ENCODE data around the gene COX17. TPM values are rescaled to one million over a fixed set of nuclear protein-coding genes. Genes with fewer than 3 reads are reported as not detected.

Gene COX17
- total and polyA plus RNA-seq, 9 of the 15 experiments (the other 6 are each of a cell fraction or from before 2014, with no cell fraction given), result 29.1 to 167 (median 60.6) TPM

DNA sequence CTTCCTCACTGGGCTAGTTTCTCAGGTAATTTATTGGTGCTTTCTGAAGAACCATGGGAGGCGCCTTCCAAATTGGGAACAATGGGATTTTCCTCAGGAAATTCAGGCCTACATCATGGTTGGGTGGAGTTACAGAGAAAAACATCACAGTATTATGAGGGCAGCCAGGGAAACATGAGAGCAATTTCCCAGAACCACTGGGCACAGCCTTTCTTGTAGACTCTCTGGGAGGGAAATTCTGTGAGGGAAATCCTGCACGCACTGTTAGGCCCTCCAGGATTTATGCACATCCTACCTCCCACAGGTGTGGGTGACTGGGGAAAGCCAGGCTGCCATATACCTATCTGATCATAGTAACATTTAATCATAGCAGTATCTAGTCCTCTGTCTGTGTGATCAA, 30.0 kb downstream of the COX17 start (continued):
- TF ChIP-seq ZNF395 (CRISPR knock-in tag; IDR thresholded peaks at IDR 0.05), result no peak
- no peak for TF ChIP-seq ZNF311 (CRISPR knock-in tag; IDR thresholded peaks at IDR 0.05)

DNA sequence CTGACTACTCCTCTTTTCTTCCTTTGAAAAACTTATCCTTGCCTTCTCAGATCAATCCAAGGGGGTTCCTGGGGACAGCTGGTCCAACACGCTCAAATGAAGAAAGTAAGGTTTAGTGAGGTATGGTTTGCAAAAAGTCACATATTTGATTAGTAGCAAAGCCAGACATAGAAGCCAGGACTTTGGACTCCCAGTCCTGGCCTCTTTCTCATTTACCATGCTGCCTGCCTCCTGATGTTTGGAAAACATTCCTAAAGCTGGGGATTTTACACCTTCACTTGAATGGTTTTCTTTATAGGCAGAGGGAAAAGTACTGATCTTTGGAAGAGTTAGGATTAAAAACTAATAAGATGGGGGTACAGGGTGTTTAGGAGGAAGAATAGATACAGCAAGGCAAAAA, 31.4 kb downstream of the COX17 start:
- Histone ChIP-seq H3K79me2 (ENCODE audit: control insufficient read depth, insufficient read depth, low read length) (no peaks in the 10 kb centered on the region), H3K36me3 (ENCODE audit: control insufficient read depth, insufficient read depth, low read length) (no peaks in the 10 kb centered on the region), H3K9me3 (replicated peaks; ENCODE audit: control insufficient read depth, insufficient read depth, low read depth, low read length) (no peaks in the 10 kb centered on the region), H3K9ac (ENCODE audit: insufficient read depth in 1 of 2, low read depth in 2 of 2, low read length in 2 of 2) (no peak overlapping the region), H3K27ac (ENCODE audit: extremely low read depth, low read depth, low read length) (no peak overlapping the region), H3K4me3 (no peak overlapping the region), H3K9me1 (ENCODE audit: control insufficient read depth, insufficient read depth, low read length) (no peaks in the 10 kb centered on the region), H3K4me1 (replicated peaks in 1 of 2; ENCODE audit: control insufficient read depth in 2 of 2, insufficient read depth in 2 of 2, low read length in 2 of 2) (peaks cover 0 to 14% of the 10 kb centered on the region in 2 experiments; a peak in 3 of 5 replicates), H3K27me3 (ENCODE audit: control insufficient read depth in 2 of 2, insufficient read depth in 2 of 2, low read length in 2 of 2) (no peaks in the 10 kb centered on the region), H2AFZ (ENCODE audit: low read depth, low read length) (no peak overlapping the region), H3K4me2 (ENCODE audit: insufficient read depth, low read length) (no peak overlapping the region), H4K20me1 (replicated peaks; ENCODE audit: control insufficient read depth, insufficient read depth, low read length) (no peaks in the 10 kb centered on the region)
- DNase-seq (ENCODE audit: extremely low read depth in 1 of 4, low spot score in 3 of 4) (no peak), ATAC-seq (no peak), FAIRE-seq (no peak)
- BruUV-seq (replicated peaks), result no TSS peak
- WGBS (ENCODE audit: insufficient coverage, low coverage, missing lambda C conversion rate), result 25% methylated on average over 1 of the region's 1 CpG
- ChIA-PET CTCF (ENCODE audit: low intra/inter-chr PET ratio) (no interaction called here), POLR2A (interaction anchor here (0.6 kb wide), 1 partner anchor 32 kb away, joined by 3 read pairs; no protein-coding TSS in a partner anchor)
- intact Hi-C loops (cut with micrococcal nuclease) (no loop called here), in situ Hi-C loops (cut with MboI) (no loop called here)
- TF ChIP-seq REST (IDR thresholded peaks at IDR 0.05; ENCODE audit: borderline replicate concordance), result no peak
- TF ChIP-seq REST (CRISPR knock-in tag; IDR thresholded peaks at IDR 0.05; ENCODE audit: low read depth), result no peak
- no peak for TF ChIP-seq CEBPG (CRISPR knock-in tag; IDR thresholded peaks at IDR 0.05)
- no peak for TF ChIP-seq CEBPG (tag; conservative IDR thresholded peaks at IDR 0.05 in 1 of 2, IDR thresholded peaks at IDR 0.05 in 1 of 2)
- no peak for TF ChIP-seq EP400 (IDR thresholded peaks at IDR 0.05)
- TF ChIP-seq MEF2A (IDR thresholded peaks at IDR 0.05; ENCODE audit: control insufficient read depth, low read depth, low read length), result no peak
- no peak for TF ChIP-seq CREBBP (IDR thresholded peaks at IDR 0.05; ENCODE audit: low read depth, low read length)
- no peak for TF ChIP-seq CCAR2 (IDR thresholded peaks at IDR 0.05; ENCODE audit: low read depth, low read length)
- TF ChIP-seq E2F4 (CRISPR knock-in tag; IDR thresholded peaks at IDR 0.05; ENCODE audit: low read depth), result no peak
